HepG2 (cell line): Measurements from ENCODE around the gene MED15. TPM values are rescaled to one million over a fixed set of nuclear protein-coding genes. Genes with fewer than 3 reads are reported as not detected.

Experiments
- ATAC-seq: fragments of 200-7000 bp; cut with Tn5 transposase; 3 replicates; pipeline ENCODE4 v1.9.1; 2020; ENCODE audit warnings: mild to moderate bottlenecking, moderate library complexity
- BruUV-seq: library from RNA; stranded (reverse); fragments of 400-500 nt; replicated peaks from 2 replicates; lab custom pipeline; 2021; lab: Mats Ljungman, UMichigan
- CTCF ChIA-PET: fragments of 300-600 bp; formaldehyde crosslinking; extraction: SDS; loops from one replicate; lab custom pipeline; 2021; ENCODE audit warnings: low total read pairs, inconsistent platforms, low intra/inter-chr PET ratio; lab: Yijun Ruan, JAX
- POLR2A ChIA-PET: fragments of 350-600 bp; sonication (Branson Sonifier 250); formaldehyde crosslinking; loops from one replicate; lab custom pipeline; 2020; ENCODE audit warnings: antibody characterized with exemption, inconsistent platforms; lab: Yijun Ruan, JAX
- DNase-seq: peaks from one replicate; pipeline ENCODE4 v3.0.0-alpha.2; 2015; ENCODE audit warnings: low spot score
- FAIRE-seq: peaks from 3 replicates; lab custom pipeline; 2011; peaks lifted over from hg19 to GRCh38; lab: Jason Lieb, UNC
- H2AFZ ChIP-seq: one replicate; pipeline ENCODE4 v1.6.1; 2011; ENCODE audit warnings: low read length, inconsistent platforms
- H3K27ac ChIP-seq: fragments of 300-600 bp; 3 replicates; pipeline ENCODE4 v1.8.0; 2011; ENCODE audit warnings: mixed run types, mild to moderate bottlenecking, mixed read lengths, low read length, inconsistent platforms; ENCODE audit not compliant: insufficient read depth; ENCODE audit errors: extremely low read length
- H3K27me3 ChIP-seq, 2 experiments: fragments of 200-600 bp in 1 of 2; 2 replicates in 1 of 2; 3 replicates in 1 of 2; pipeline versions ENCODE4 v1.6.0 to v1.8.0; 2011; ENCODE audit warnings: low read length in 2 of 2, mild to moderate bottlenecking in 2 of 2, moderate library complexity in 2 of 2, inconsistent platforms in 1 of 2; ENCODE audit not compliant: insufficient read depth in 2 of 2, control insufficient read depth in 1 of 2
- H3K36me3 ChIP-seq, 2 experiments: fragments of 200-600 bp in 1 of 2; replicated peaks in 1 of 2; 2 replicates in 1 of 2; 3 replicates in 1 of 2; pipeline versions ENCODE4 v1.5.1 to v1.8.0; 2011; ENCODE audit warnings: low read length in 2 of 2, inconsistent platforms in 1 of 2; ENCODE audit not compliant: insufficient read depth in 2 of 2, control insufficient read depth in 1 of 2
- H3K4me1 ChIP-seq: 2 replicates; pipeline ENCODE4 v1.5.1; 2012; ENCODE audit warnings: low read length, inconsistent platforms; ENCODE audit not compliant: insufficient read depth
- H3K4me2 ChIP-seq: 2 replicates; pipeline ENCODE4 v1.6.0; 2011; ENCODE audit warnings: low read depth, low read length, inconsistent platforms
- H3K4me3 ChIP-seq, 3 experiments: fragments of 200-600 bp in 1 of 3; sonication (generic), shearing (Covaris generic) in 1 of 3; replicated peaks in 1 of 3; 2 replicates each; pipeline ENCODE4 v1.5.1; 2011 to 2016; ENCODE audit warnings: low read length in 3 of 3, inconsistent platforms in 2 of 3, low read depth in 2 of 3, mild to moderate bottlenecking in 2 of 3, control low read depth in 1 of 3, mixed read lengths in 1 of 3; ENCODE audit not compliant: insufficient read depth in 1 of 3
- H3K79me2 ChIP-seq: one replicate; pipeline ENCODE4 v1.6.1; 2011; ENCODE audit warnings: low read length, inconsistent platforms; ENCODE audit not compliant: insufficient read depth
- H3K9ac ChIP-seq: 2 replicates; pipeline ENCODE4 v1.6.0; 2011; ENCODE audit warnings: mild to moderate bottlenecking, low read depth, low read length, inconsistent platforms; ENCODE audit not compliant: insufficient read depth
- H3K9me3 ChIP-seq: 2 replicates; pipeline ENCODE4 v1.5.1; 2012; ENCODE audit warnings: mild to moderate bottlenecking, low read length
- H4K20me1 ChIP-seq: 2 replicates; pipeline ENCODE4 v1.6.0; 2011; ENCODE audit warnings: inconsistent platforms, mild to moderate bottlenecking, low read length, moderate library complexity; ENCODE audit not compliant: insufficient read depth
- HNF4G ChIP-seq, 2 experiments: sonication (generic) in 1 of 2; formaldehyde crosslinking in 1 of 2; IDR thresholded peaks; 2 replicates each; pipeline versions ENCODE4 v1.4.0 to v1.6.1; 2011 to 2020; ENCODE audit warnings: borderline replicate concordance in 2 of 2, low read depth in 2 of 2, mild to moderate bottlenecking in 2 of 2, low read length in 1 of 2, missing genetic modification reagents in 1 of 2, moderate library complexity in 1 of 2
- MIER3 ChIP-seq: IDR thresholded peaks from 2 replicates; pipeline ENCODE4 v1.6.1; 2016; ENCODE audit warnings: missing compliant biosample characterization, borderline replicate concordance
- PRMT3 ChIP-seq: sonication (generic); formaldehyde crosslinking; IDR thresholded peaks from 2 replicates; pipeline ENCODE4 v1.8.1; 2022; ENCODE audit warnings: low read depth, mild to moderate bottlenecking, moderate library complexity, missing genetic modification reagents, borderline replicate concordance
- SALL2 ChIP-seq: sonication (generic); formaldehyde crosslinking; IDR thresholded peaks from 2 replicates; pipeline ENCODE4 v1.8.1; 2023; ENCODE audit warnings: mild to moderate bottlenecking, missing genetic modification reagents, inconsistent platforms
- SP5 ChIP-seq: IDR thresholded peaks from 2 replicates; pipeline ENCODE4 v1.6.1; 2016; ENCODE audit warnings: low read depth, borderline replicate concordance
- TERF1 ChIP-seq: sonication (generic); formaldehyde crosslinking; IDR thresholded peaks from 2 replicates; pipeline ENCODE4 v1.8.0; 2022; ENCODE audit warnings: mild to moderate bottlenecking, missing genetic modification reagents, moderate library complexity
- ZBTB40 ChIP-seq, 2 experiments: fragments of 450-650 bp in 1 of 2; sonication (generic) in 1 of 2; formaldehyde crosslinking in 1 of 2; IDR thresholded peaks; 2 replicates each; pipeline versions ENCODE4 v1.6.1 to v1.8.0; 2016 to 2022; ENCODE audit warnings: antibody characterized with exemption in 1 of 2, mild to moderate bottlenecking in 1 of 2, missing genetic modification reagents in 1 of 2
- ZFP82 ChIP-seq: sonication (generic); formaldehyde crosslinking; IDR thresholded peaks from 2 replicates; pipeline ENCODE4 v1.5.1; 2020; ENCODE audit warnings: mild to moderate bottlenecking, missing genetic modification reagents, borderline replicate concordance
- ZNF580 ChIP-seq: IDR thresholded peaks from 2 replicates; pipeline ENCODE4 v1.6.1; 2016; ENCODE audit warnings: low read depth, borderline replicate concordance
- ZNF644 ChIP-seq: IDR thresholded peaks from 2 replicates; pipeline ENCODE4 v1.6.1; 2016; ENCODE audit warnings: low read depth
- ZNF724P ChIP-seq: sonication (generic); formaldehyde crosslinking; IDR thresholded peaks from 2 replicates; pipeline ENCODE4 v1.8.0; 2022; ENCODE audit warnings: missing genetic modification reagents, borderline replicate concordance
- whole genome bisulfite sequencing: methylation state at CpG from one replicate; pipeline ENCODE4 v1.1.6; 2017; ENCODE audit warnings: low lambda C conversion rate; 5-methylcytosine and 5-hydroxymethylcytosine counted together
- in situ Hi-C: cut with HindIII; loops from 2 replicates; pipeline ENCODE4 v1.10.0; 2017; ENCODE audit warnings: low pct_unique_long_range_greater_than_20kb; ENCODE audit not compliant: extremely low pct_ligation_motif_present
- intact Hi-C: fragments of 100-400 bp; cut with micrococcal nuclease; formaldehyde crosslinking; loops from one replicate; pipeline ENCODE4 v1.10.0; 2022; ENCODE audit not compliant: unreplicated experiment
- polyA plus RNA-seq, 8 experiments: library from polyadenylated mRNA; depleted of rRNA in 3 of 8; stranded (reverse) in 7 of 8; unstranded in 1 of 8; fragments of >200 nt; fragmentation: Illumina TruSeq in 4 of 8; extraction: Trizol in 4 of 8; gene quantifications; 2 replicates each; pipeline versions ENCODE4 v1.2.1 to v1.2.3, GENCODE V29; 2011 to 2016; ENCODE audit warnings: low read depth in 4 of 8, missing spikeins in 1 of 8, mixed read lengths in 1 of 8; ENCODE audit not compliant: insufficient read depth in 1 of 8
- total RNA-seq, 5 experiments: library from RNA; depleted of rRNA; stranded (reverse); fragments of >200 nt; fragmentation: Illumina TruSeq; extraction: Trizol; gene quantifications; 2 replicates each; pipeline ENCODE4 v1.2.3, GENCODE V29; 2016; ENCODE audit warnings: low read depth in 1 of 5

MED15 gene
- total and polyA plus RNA-seq, 2 of the 13 experiments (the other 11 are each of a cell fraction or from before 2014, with no cell fraction given), result 14.3 to 27.0 TPM

GRCh38 chr22:20522134-20523004 is 15.0 kb downstream of the MED15 start:
- no peak for FAIRE-seq
- peaks cover 18 to 61% of the 10 kb centered on the region in 2 experiments for H3K36me3 ChIP-seq
- DNase-seq, result no peak
- in situ Hi-C loops (no loop called here), intact Hi-C loops (no loop called here)
- no peak for ATAC-seq
- H3K4me3 ChIP-seq, result no peak overlapping the region
- peaks cover 54% of the 10 kb centered on the region for H4K20me1 ChIP-seq
- ChIA-PET POLR2A (interaction anchor here (0.8 kb wide), 1 partner anchor 15 kb away, joined by 3 read pairs; the partner anchor contains the start of gene MED15), CTCF (interaction anchor here (1.3 kb wide), 1 partner anchor 42 kb away, joined by 3 read pairs; no protein-coding TSS in a partner anchor)
- H3K27ac ChIP-seq, result no peak overlapping the region
- no peak overlapping the region for H3K9ac ChIP-seq
- H3K9me3 ChIP-seq, result no peaks in the 10 kb centered on the region
- no TSS peak for BruUV-seq
- no peaks in the 10 kb centered on the region for H3K27me3 ChIP-seq
- peaks cover 84% of the 10 kb centered on the region for H3K79me2 ChIP-seq
- H3K4me1 ChIP-seq, result peaks cover 37% of the 10 kb centered on the region
- no peak overlapping the region for H2AFZ ChIP-seq
- 96% methylated on average over 11 of the region's 11 CpGs for WGBS
- no peak overlapping the region for H3K4me2 ChIP-seq
- no peak for TF ChIP-seq ZBTB40 (IDR thresholded peaks at IDR 0.05)
- no peak for TF ChIP-seq ZBTB40 (CRISPR knock-in tag; IDR thresholded peaks at IDR 0.05)
- no peak for TF ChIP-seq ZNF644 (CRISPR knock-in tag)
- TF ChIP-seq TERF1 (CRISPR knock-in tag), result no peak
- TF ChIP-seq ZNF724P (CRISPR knock-in tag), result no peak
- TF ChIP-seq HNF4G (IDR thresholded peaks at IDR 0.05; ENCODE audit: borderline replicate concordance, low read depth, low read length), result no peak
- TF ChIP-seq HNF4G (CRISPR knock-in tag; IDR thresholded peaks at IDR 0.05; ENCODE audit: borderline replicate concordance, low read depth), result no peak
- no peak for TF ChIP-seq MIER3 (CRISPR knock-in tag)
- no peak for TF ChIP-seq SP5 (CRISPR knock-in tag)
- no peak for TF ChIP-seq PRMT3 (CRISPR knock-in tag)
- no peak for TF ChIP-seq ZFP82 (CRISPR knock-in tag)
- no peak for TF ChIP-seq SALL2
- TF ChIP-seq ZNF580 (CRISPR knock-in tag), result no peak
